ENCODE measurements around the gene DNAH10. TPM values are rescaled to one million over a fixed set of nuclear protein-coding genes. Genes with fewer than 3 reads are reported as not detected.

DNAH10 gene
- total and polyA plus RNA-seq, 2 of the 13 experiments (the other 11 are each of a cell fraction or from before 2014, with no cell fraction given), result 0.01 to 0.02 TPM

- TF ChIP-seq SOX6 (IDR thresholded peaks at IDR 0.05) (no peak), SOX6 (CRISPR knock-in tag; IDR thresholded peaks at IDR 0.05) (peak; percentile 35; the same call in 1 of the 2 replicates), ARID5B (CRISPR knock-in tag; IDR thresholded peaks at IDR 0.05) (peak; percentile 22; the same call in 1 of the 2 replicates), FOSL2 (CRISPR knock-in tag; IDR thresholded peaks at IDR 0.05) (peak; percentile 42; the same call in 1 of the 2 replicates), NONO (IDR thresholded peaks at IDR 0.05) (no peak), NONO (CRISPR knock-in tag; conservative IDR thresholded peaks at IDR 0.05) (no peak)
Observed at GRCh38 chr12:123895451-123895850, 133.3 kb downstream of the DNAH10 start (continued).

GRCh38 chr12:123896767-123897166, 134.7 kb downstream of the DNAH10 start:
- POLR2A ChIA-PET, result no interaction called here
- no peak for FAIRE-seq
- Histone ChIP-seq H3K9ac (ENCODE audit: insufficient read depth, low read depth, low read length) (no peak overlapping the region), H3K27me3 (ENCODE audit: control insufficient read depth in 1 of 2, insufficient read depth in 2 of 2, low read length in 2 of 2) (peaks cover 6 to 52% of the 10 kb centered on the region in 2 experiments), H3K4me3 (replicated peaks in 1 of 3; ENCODE audit: insufficient read depth in 1 of 3, low read depth in 2 of 3, low read length in 3 of 3) (no peak overlapping the region), H4K20me1 (ENCODE audit: insufficient read depth, low read length) (no peaks in the 10 kb centered on the region), H3K79me2 (ENCODE audit: insufficient read depth, low read length) (no peaks in the 10 kb centered on the region), H3K4me2 (ENCODE audit: low read depth, low read length) (no peak overlapping the region), H3K4me1 (ENCODE audit: insufficient read depth, low read length) (peaks cover 24% of the 10 kb centered on the region), H2AFZ (ENCODE audit: low read length) (no peak overlapping the region), H3K36me3 (replicated peaks in 1 of 2; ENCODE audit: control insufficient read depth in 1 of 2, insufficient read depth in 2 of 2, low read length in 2 of 2) (no peaks in the 10 kb centered on the region), H3K9me3 (ENCODE audit: low read length) (no peaks in the 10 kb centered on the region), H3K27ac (ENCODE audit: extremely low read length, insufficient read depth, low read length) (no peak overlapping the region)
- WGBS (ENCODE audit: low lambda C conversion rate), result 18% methylated on average over 8 of the region's 8 CpGs
- in situ Hi-C loops (cut with HindIII; ENCODE audit: extremely low pct_ligation_motif_present, low pct_unique_long_range_greater_than_20kb), result no loop called here
- DNase-seq (ENCODE audit: low spot score), result no peak
- BruUV-seq (replicated peaks), result no TSS peak
- TF ChIP-seq ZNF746 (CRISPR knock-in tag; IDR thresholded peaks at IDR 0.05), result no peak
- no peak for ATAC-seq
- intact Hi-C loops (cut with micrococcal nuclease; ENCODE audit: unreplicated experiment), result no loop called here
- CTCF ChIA-PET (ENCODE audit: low intra/inter-chr PET ratio, low total read pairs), result no interaction called here
